Measurements from ENCODE around the gene PRELP. TPM values are rescaled to one million over a fixed set of nuclear protein-coding genes. Genes with fewer than 3 reads are reported as not detected.

Gene PRELP
- total and polyA plus RNA-seq, 9 of the 15 experiments (the other 6 are each of a cell fraction or from before 2014, with no cell fraction given) = 0.04 TPM; not detected in 8

- no peak overlapping the region for H3K27ac ChIP-seq (ENCODE audit: extremely low read depth, low read depth, low read length)
- no TSS peak for BruUV-seq (replicated peaks)
- FAIRE-seq = no peak
- H4K20me1 ChIP-seq (replicated peaks; ENCODE audit: control insufficient read depth, insufficient read depth, low read length) = peaks cover 17% of the 10 kb centered on the region
- in situ Hi-C loops (cut with MboI) = no loop called here
- POLR2A ChIA-PET = interaction anchor here (1.6 kb wide), 1 partner anchor 11 kb away, joined by 5 read pairs; no protein-coding TSS in a partner anchor
- no peak overlapping the region for H3K9ac ChIP-seq (ENCODE audit: insufficient read depth in 1 of 2, low read depth in 2 of 2, low read length in 2 of 2)
- no peak for ATAC-seq
- no peak overlapping the region for H3K4me3 ChIP-seq
- no peak for DNase-seq (ENCODE audit: extremely low read depth in 1 of 4, low spot score in 3 of 4)
- WGBS (ENCODE audit: insufficient coverage, low coverage, missing lambda C conversion rate) = 0% methylated on average over 6 of the region's 6 CpGs
- H3K9me3 ChIP-seq (replicated peaks; ENCODE audit: control insufficient read depth, insufficient read depth, low read depth, low read length) = no peaks in the 10 kb centered on the region
- no peaks in the 10 kb centered on the region for H3K9me1 ChIP-seq (ENCODE audit: control insufficient read depth, insufficient read depth, low read length)
- no peak overlapping the region for H2AFZ ChIP-seq (ENCODE audit: low read depth, low read length)
- no peaks in the 10 kb centered on the region for H3K79me2 ChIP-seq (ENCODE audit: control insufficient read depth, insufficient read depth, low read length)
- H3K4me2 ChIP-seq (ENCODE audit: insufficient read depth, low read length) = no peak overlapping the region
- intact Hi-C loops (cut with micrococcal nuclease) = no loop called here
- CTCF ChIA-PET (ENCODE audit: low intra/inter-chr PET ratio) = interaction anchor here (0.6 kb wide), 1 partner anchor 105 kb away, joined by 3 read pairs; no protein-coding TSS in a partner anchor
- H3K36me3 ChIP-seq (ENCODE audit: control insufficient read depth, insufficient read depth, low read length) = no peaks in the 10 kb centered on the region
- peaks cover 61 to 91% of the 10 kb centered on the region in 2 experiments for H3K27me3 ChIP-seq (ENCODE audit: control insufficient read depth in 2 of 2, insufficient read depth in 2 of 2, low read length in 2 of 2)
- TF ChIP-seq ZEB2 (IDR thresholded peaks at IDR 0.05) (no peak), ZBTB33 (CRISPR knock-in tag; IDR thresholded peaks at IDR 0.05) (no peak), WHSC1 (IDR thresholded peaks at IDR 0.05; ENCODE audit: low read length) (no peak), ARNT (IDR thresholded peaks at IDR 0.05) (no peak), HNRNPL (IDR thresholded peaks at IDR 0.05; ENCODE audit: low read depth, low read length) (no peak), JUNB (CRISPR knock-in tag; conservative IDR thresholded peaks at IDR 0.05) (no peak), ZFP36 (IDR thresholded peaks at IDR 0.05; ENCODE audit: low read depth, low read length, partially characterized antibody) (no peak), KDM2B (CRISPR knock-in tag; IDR thresholded peaks at IDR 0.05) (no peak), L3MBTL2 (IDR thresholded peaks at IDR 0.05) (no peak), ZNF79 (CRISPR knock-in tag; IDR thresholded peaks at IDR 0.05; ENCODE audit: low read depth) (no peak), SUPT5H (IDR thresholded peaks at IDR 0.05) (no peak), KLF16 (IDR thresholded peaks at IDR 0.05) (no peak)
- H3K4me1 ChIP-seq (replicated peaks in 1 of 2; ENCODE audit: control insufficient read depth in 2 of 2, insufficient read depth in 2 of 2, low read length in 2 of 2) = no peaks in the 10 kb centered on the region; a peak in 1 of 5 replicates
Observed at GRCh38 chr1:203519896-203520295, 44.3 kb downstream of the PRELP start.
